ENCODE measurements around the gene CSNK1A1.
"Not testable (repeated sequence)": the region's sequence is repeated elsewhere in the genome, so short reads cannot be mapped to it uniquely, and the experiment has no call there.

The CSNK1A1 gene

GRCh38 chr5:149596712-149597111 lies 45.5 kb upstream of the CSNK1A1 start:
- DNase-seq (ENCODE audit: extremely low read depth, insufficient read length), result no peak

GRCh38 chr5:149595105-149595504 lies 43.9 kb upstream of the CSNK1A1 start:
- H3K4me3 ChIP-seq (replicated peaks; ENCODE audit: low read depth, low read length); DNase-seq (ENCODE audit: extremely low read depth, insufficient read length); H3K36me3 ChIP-seq (ENCODE audit: control insufficient read depth, insufficient read depth, low read length); H3K27me3 ChIP-seq (replicated peaks; ENCODE audit: control insufficient read depth, insufficient read depth, low read length): not testable (repeated sequence)

More at GRCh38 chr5:149596712-149597111, 45.5 kb upstream of the CSNK1A1 start:
- Histone ChIP-seq H3K4me3 (replicated peaks; ENCODE audit: low read depth, low read length) (no peak overlapping the region), H3K27me3 (replicated peaks; ENCODE audit: control insufficient read depth, insufficient read depth, low read length) (no peaks in the 10 kb centered on the region), H3K36me3 (ENCODE audit: control insufficient read depth, insufficient read depth, low read length) (no peaks in the 10 kb centered on the region)
- TF ChIP-seq CTCF (IDR thresholded peaks at IDR 0.05; ENCODE audit: insufficient read depth, low read length, poor library complexity, severe bottlenecking), result no peak

GRCh38 chr5:149594206-149594895 lies 43.1 kb upstream of the CSNK1A1 start:
- no peak for TF ChIP-seq CTCF (IDR thresholded peaks at IDR 0.05; ENCODE audit: insufficient read depth, low read length, poor library complexity, severe bottlenecking)

GRCh38 chr5:149593370-149593769 lies 42.1 kb upstream of the CSNK1A1 start:
- TF ChIP-seq CTCF (IDR thresholded peaks at IDR 0.05; ENCODE audit: insufficient read depth, low read length, poor library complexity, severe bottlenecking), result no peak
- DNase-seq (ENCODE audit: extremely low read depth, insufficient read length), result no peak
- Histone ChIP-seq H3K4me3 (replicated peaks; ENCODE audit: low read depth, low read length) (no peak overlapping the region), H3K36me3 (ENCODE audit: control insufficient read depth, insufficient read depth, low read length) (no peaks in the 10 kb centered on the region), H3K27me3 (replicated peaks; ENCODE audit: control insufficient read depth, insufficient read depth, low read length) (no peaks in the 10 kb centered on the region)

More at GRCh38 chr5:149594206-149594895, 43.1 kb upstream of the CSNK1A1 start:
- DNase-seq (ENCODE audit: extremely low read depth, insufficient read length), result no peak
- Histone ChIP-seq H3K27me3 (replicated peaks; ENCODE audit: control insufficient read depth, insufficient read depth, low read length) (no peaks in the 10 kb centered on the region), H3K36me3 (ENCODE audit: control insufficient read depth, insufficient read depth, low read length) (no peaks in the 10 kb centered on the region), H3K4me3 (replicated peaks; ENCODE audit: low read depth, low read length) (no peak overlapping the region)

GRCh38 chr5:149588936-149589335 lies 37.7 kb upstream of the CSNK1A1 start:
- Histone ChIP-seq H3K4me3 (replicated peaks; ENCODE audit: low read depth, low read length) (no peak overlapping the region), H3K27me3 (replicated peaks; ENCODE audit: control insufficient read depth, insufficient read depth, low read length) (no peaks in the 10 kb centered on the region), H3K36me3 (ENCODE audit: control insufficient read depth, insufficient read depth, low read length) (no peaks in the 10 kb centered on the region)
- no peak for DNase-seq (ENCODE audit: extremely low read depth, insufficient read length)
- no peak for TF ChIP-seq CTCF (IDR thresholded peaks at IDR 0.05; ENCODE audit: insufficient read depth, low read length, poor library complexity, severe bottlenecking)

GRCh38 chr5:149586708-149587318 lies 35.6 kb upstream of the CSNK1A1 start:
- DNase-seq (ENCODE audit: extremely low read depth, insufficient read length), result no peak
- Histone ChIP-seq H3K36me3 (ENCODE audit: control insufficient read depth, insufficient read depth, low read length) (no peaks in the 10 kb centered on the region), H3K4me3 (replicated peaks; ENCODE audit: low read depth, low read length) (no peak overlapping the region), H3K27me3 (replicated peaks; ENCODE audit: control insufficient read depth, insufficient read depth, low read length) (no peaks in the 10 kb centered on the region)
- no peak for TF ChIP-seq CTCF (IDR thresholded peaks at IDR 0.05; ENCODE audit: insufficient read depth, low read length, poor library complexity, severe bottlenecking)

Data from GM06990 (cell line).